Body of pancreas (tissue), 4 donors: ENCODE measurements around the gene CYP19A1. TPM values are rescaled to one million over a fixed set of nuclear protein-coding genes. Genes with fewer than 3 reads are reported as not detected.
A peak's percentile ranks its signal among the peaks of the same experiment; 100 is the strongest.

ENCODE experiments used
- ATAC-seq: fragments of 150-250 bp; one replicate; pipeline ENCODE4 v1.9.1; 2016
- DNase-seq, 4 donors: peaks; one replicate each; pipeline ENCODE4 v3.0.0-alpha.2; 2019
- H3K27ac ChIP-seq, 4 donors: fragments of 200-600 bp; sonication (generic); 1 replicate in 3 of 4; 2 replicates in 1 of 4; pipeline versions ENCODE4 v1.5.1 to v1.6.1; 2016 to 2019; ENCODE audit warnings: mild to moderate bottlenecking in 1 of 4, mixed read lengths in 1 of 4, moderate library complexity in 1 of 4
- H3K27me3 ChIP-seq, 2 donors: fragments of 200-600 bp; sonication (generic); one replicate each; pipeline ENCODE4 v1.6.0; 2016; ENCODE audit warnings: mild to moderate bottlenecking in 1 of 2
- H3K36me3 ChIP-seq, 2 donors: fragments of 200-600 bp; sonication (generic); replicated peaks in 1 of 2; 2 replicates each; pipeline ENCODE4 v1.5.1; 2016; ENCODE audit warnings: low read depth in 2 of 2; ENCODE audit not compliant: insufficient read depth in 1 of 2
- H3K4me1 ChIP-seq: fragments of 200-600 bp; sonication (generic); one replicate; pipeline ENCODE4 v1.6.0; 2016
- H3K4me3 ChIP-seq, 2 donors: fragments of 200-600 bp; sonication (generic); 1 replicate in 1 of 2; 2 replicates in 1 of 2; pipeline ENCODE4 v1.5.1; 2016 to 2019
- H3K9me3 ChIP-seq, 3 donors: fragments of 200-600 bp; sonication (generic); 1 replicate in 2 of 3; 2 replicates in 1 of 3; pipeline ENCODE4 v1.5.1; 2016
- POLR2A ChIP-seq, 3 donors: fragments of 450-650 bp; IDR thresholded peaks; one replicate each; pipeline ENCODE4 v1.6.1; 2016; ENCODE audit warnings: antibody characterized with exemption in 3 of 3, mild to moderate bottlenecking in 2 of 3
- WGBS, 2 donors: methylation state at CpG; one replicate each; pipeline ENCODE4 v1.1.5; 2017; 5-methylcytosine and 5-hydroxymethylcytosine counted together
- intact Hi-C: fragments of 100-400 bp; cut with DNase I; formaldehyde crosslinking; loops from one replicate; pipeline ENCODE4 v1.15.1; 2023
- total RNA-seq, 2 donors: library from RNA; depleted of rRNA; stranded (reverse); fragments of >200 nt; gene quantifications; one replicate each; pipeline ENCODE4 v1.1.0, GENCODE V29; 2016
- TF ChIP-seq, protein P1 (sequence below), 7 experiments: fragments of 450-650 bp in 4 of 7; fragments of 200-600 bp in 3 of 7; sonication (generic) in 3 of 7; IDR thresholded peaks; one replicate each; pipeline ENCODE4 v1.5.1; 2016 to 2019; ENCODE audit warnings: antibody characterized with exemption in 7 of 7

CYP19A1 gene
- total RNA-seq, 2 donors from 2014 or later, result 0.26 TPM; not detected in 1

- Histone ChIP-seq H3K27me3 (no peaks in the 10 kb centered on the region), H3K36me3 (no peaks in the 10 kb centered on the region), H3K4me3 (no peak overlapping the region), H3K4me1 (peaks cover 24% of the 10 kb centered on the region), H3K27ac (no peak overlapping the region), H3K9me3 (no peaks in the 10 kb centered on the region)
- peak in 2 of 4 donors; percentile 28 to 32 for DNase-seq
- WGBS, 2 donors, result 42 to 52% methylated on average over 4 of the region's 4 CpGs
- ATAC-seq, result peak; percentile 59
- intact Hi-C loops, result no loop called here
- TF ChIP-seq POLR2A (IDR thresholded peaks at IDR 0.05), result no peak
- TF ChIP-seq, protein P1, sequence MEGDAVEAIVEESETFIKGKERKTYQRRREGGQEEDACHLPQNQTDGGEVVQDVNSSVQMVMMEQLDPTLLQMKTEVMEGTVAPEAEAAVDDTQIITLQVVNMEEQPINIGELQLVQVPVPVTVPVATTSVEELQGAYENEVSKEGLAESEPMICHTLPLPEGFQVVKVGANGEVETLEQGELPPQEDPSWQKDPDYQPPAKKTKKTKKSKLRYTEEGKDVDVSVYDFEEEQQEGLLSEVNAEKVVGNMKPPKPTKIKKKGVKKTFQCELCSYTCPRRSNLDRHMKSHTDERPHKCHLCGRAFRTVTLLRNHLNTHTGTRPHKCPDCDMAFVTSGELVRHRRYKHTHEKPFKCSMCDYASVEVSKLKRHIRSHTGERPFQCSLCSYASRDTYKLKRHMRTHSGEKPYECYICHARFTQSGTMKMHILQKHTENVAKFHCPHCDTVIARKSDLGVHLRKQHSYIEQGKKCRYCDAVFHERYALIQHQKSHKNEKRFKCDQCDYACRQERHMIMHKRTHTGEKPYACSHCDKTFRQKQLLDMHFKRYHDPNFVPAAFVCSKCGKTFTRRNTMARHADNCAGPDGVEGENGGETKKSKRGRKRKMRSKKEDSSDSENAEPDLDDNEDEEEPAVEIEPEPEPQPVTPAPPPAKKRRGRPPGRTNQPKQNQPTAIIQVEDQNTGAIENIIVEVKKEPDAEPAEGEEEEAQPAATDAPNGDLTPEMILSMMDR (IDR thresholded peaks at IDR 0.05), result no peak
Observed at GRCh38 chr15:51250217-51251011, 88.0 kb downstream of the CYP19A1 start.

- intact Hi-C loops, result no loop called here
- ATAC-seq, result no peak
- TF ChIP-seq, protein P1 (IDR thresholded peaks at IDR 0.05), result no peak
- no peak for TF ChIP-seq POLR2A (IDR thresholded peaks at IDR 0.05)
- no peak for DNase-seq
- Histone ChIP-seq H3K4me3 (no peak overlapping the region), H3K9me3 (no peaks in the 10 kb centered on the region), H3K27me3 (no peaks in the 10 kb centered on the region), H3K4me1 (peaks cover 17% of the 10 kb centered on the region), H3K36me3 (no peaks in the 10 kb centered on the region), H3K27ac (no peak overlapping the region)
- WGBS, 2 donors, result 100% methylated on average over 1 of the region's 1 CpG
Observed at GRCh38 chr15:51245628-51246027, 92.8 kb downstream of the CYP19A1 start.

DNA sequence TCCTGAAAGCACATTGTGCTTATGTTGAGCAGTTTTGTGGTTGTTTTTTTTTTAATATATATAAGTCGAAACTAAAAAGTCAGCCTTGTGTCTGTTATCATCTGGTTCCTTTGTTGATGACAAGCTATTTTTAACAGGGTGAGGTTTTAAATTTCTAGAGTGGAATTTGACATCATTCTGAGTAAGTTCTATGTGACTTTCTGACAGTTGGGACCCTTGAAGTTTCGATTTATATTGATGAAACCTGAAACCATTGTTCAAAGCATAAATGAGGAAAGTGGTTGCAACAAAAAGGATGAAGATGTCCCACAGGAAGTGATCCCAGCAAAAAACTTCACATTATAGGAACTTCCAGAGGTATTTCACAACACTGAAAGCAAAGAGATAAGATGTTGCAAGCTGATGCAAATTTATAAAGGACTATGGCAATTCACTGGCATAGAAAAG is 94.0 kb downstream of the CYP19A1 start:
- intact Hi-C loops, result no loop called here
- no peak for DNase-seq
- Histone ChIP-seq H3K27ac (no peak overlapping the region), H3K36me3 (no peaks in the 10 kb centered on the region), H3K9me3 (no peaks in the 10 kb centered on the region), H3K4me1 (peaks cover 13% of the 10 kb centered on the region), H3K27me3 (no peaks in the 10 kb centered on the region), H3K4me3 (no peak overlapping the region)
- no peak for ATAC-seq
- 48 to 67% methylated on average over 2 of the region's 2 CpGs for WGBS, 2 donors
- no peak for TF ChIP-seq POLR2A (IDR thresholded peaks at IDR 0.05)
- TF ChIP-seq, protein P1 (IDR thresholded peaks at IDR 0.05), result no peak

DNA sequence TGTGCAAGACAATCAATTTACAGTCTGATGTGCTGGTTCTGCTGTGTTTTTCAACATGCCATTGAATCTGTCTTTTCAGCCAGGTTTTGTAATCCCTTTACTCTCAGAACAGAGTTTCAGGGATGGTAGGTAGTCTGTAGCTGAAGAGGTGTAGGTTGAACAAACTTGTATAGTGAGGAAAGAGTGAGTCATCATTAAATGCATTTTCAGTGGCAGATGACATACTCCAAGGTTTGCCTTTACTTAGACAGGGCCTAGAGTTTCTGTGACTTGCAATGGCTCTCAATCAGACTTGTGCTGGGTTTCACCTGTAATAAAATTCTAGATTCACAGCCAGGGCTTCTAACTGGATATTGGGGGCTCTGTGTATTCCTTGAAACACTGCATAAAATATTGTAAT is 94.6 kb downstream of the CYP19A1 start:
- no peak overlapping the region for H3K4me3 ChIP-seq
- intact Hi-C loops, result no loop called here
- ATAC-seq (no peak), DNase-seq (no peak)
- no peak for TF ChIP-seq POLR2A (IDR thresholded peaks at IDR 0.05)
- TF ChIP-seq, protein P1 (IDR thresholded peaks at IDR 0.05), result no peak
- H3K27ac ChIP-seq, result no peak overlapping the region
- H3K36me3 ChIP-seq, result no peaks in the 10 kb centered on the region
- H3K4me1 ChIP-seq, result peaks cover 13% of the 10 kb centered on the region
- H3K27me3 ChIP-seq, result no peaks in the 10 kb centered on the region
- no peaks in the 10 kb centered on the region for H3K9me3 ChIP-seq

DNA sequence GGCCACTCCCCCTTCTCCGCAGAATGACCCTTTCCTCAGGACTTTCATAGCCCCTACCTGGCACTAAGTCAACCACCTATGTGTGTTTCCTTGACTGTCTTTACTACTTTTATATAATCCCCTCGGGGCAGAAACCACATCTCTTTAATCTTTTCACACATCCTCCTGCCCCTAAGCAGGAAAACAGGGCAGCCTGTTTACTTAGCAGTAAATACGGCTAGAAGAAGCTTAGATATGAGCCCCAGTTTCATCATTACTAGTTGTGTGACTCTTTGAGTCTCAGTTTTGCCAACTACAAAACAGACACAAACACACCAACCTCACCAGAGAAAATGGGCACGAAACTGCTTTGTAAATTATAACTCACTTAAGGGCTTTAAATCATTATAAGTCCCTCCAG is 98.3 kb downstream of the CYP19A1 start:
- intact Hi-C loops, result no loop called here
- ATAC-seq, result no peak
- no peak overlapping the region for H3K4me3 ChIP-seq
- TF ChIP-seq, protein P1 (IDR thresholded peaks at IDR 0.05), result no peak
- no peak for TF ChIP-seq POLR2A (IDR thresholded peaks at IDR 0.05)
- DNase-seq, result no peak
- H3K27ac ChIP-seq, result no peak overlapping the region
- 27 to 33% methylated on average over 4 of the region's 4 CpGs for WGBS, 2 donors
- H3K9me3 ChIP-seq, result no peaks in the 10 kb centered on the region
- H3K27me3 ChIP-seq, result no peaks in the 10 kb centered on the region
- peaks cover 13% of the 10 kb centered on the region for H3K4me1 ChIP-seq
- H3K36me3 ChIP-seq, result no peaks in the 10 kb centered on the region
